Measurements from ENCODE around the gene SURF2.
A peak's percentile ranks its signal among the peaks of the same experiment; 100 is the strongest.

Gene SURF2

GRCh38 chr9:133344979-133345378 is 11.4 kb upstream of the SURF2 start:
- TF ChIP-seq POLR2A (IDR thresholded peaks at IDR 0.05; ENCODE audit: low read depth, low read length) = no peak
- no peak for FAIRE-seq
- no peak for DNase-seq (ENCODE audit: insufficient read length, low spot score)

- no peak for TF ChIP-seq POLR2A (IDR thresholded peaks at IDR 0.05; ENCODE audit: low read depth, low read length)
- FAIRE-seq = no peak
- DNase-seq (ENCODE audit: insufficient read length, low spot score) = no peak
Measured at GRCh38 chr9:133345596-133345995, 10.8 kb upstream of the SURF2 start.

- DNase-seq (ENCODE audit: insufficient read length, low spot score) = no peak
- FAIRE-seq = no peak
- TF ChIP-seq POLR2A (IDR thresholded peaks at IDR 0.05; ENCODE audit: low read depth, low read length) = no peak
Measured at GRCh38 chr9:133346021-133346785, 10.1 kb upstream of the SURF2 start.

GRCh38 chr9:133347515-133347984 is 8.8 kb upstream of the SURF2 start:
- no peak for TF ChIP-seq POLR2A (IDR thresholded peaks at IDR 0.05; ENCODE audit: low read depth, low read length)
- no peak for FAIRE-seq
- peak; percentile 74 for DNase-seq (ENCODE audit: insufficient read length, low spot score)

- TF ChIP-seq POLR2A (IDR thresholded peaks at IDR 0.05; ENCODE audit: low read depth, low read length) = peak; percentile 95
- peak; percentile 89 for DNase-seq (ENCODE audit: insufficient read length, low spot score)
- no peak for FAIRE-seq
Measured at GRCh38 chr9:133347985-133348717, 8.2 kb upstream of the SURF2 start, which contains the start of the genes MED22 and RPL7A. Gene MED22, minus strand, starts transcription at chr9:133348131. Its CDS starts 1,469 bp downstream, at chr9:133346662. Gene RPL7A, plus strand, starts transcription at chr9:133348218. Its CDS starts 26 bp downstream, at chr9:133348244.

GRCh38 chr9:133348718-133349573 is 7.4 kb upstream of the SURF2 start:
- FAIRE-seq = no peak
- DNase-seq (ENCODE audit: insufficient read length, low spot score) = no peak

GRCh38 chr9:133349965-133350616 is 6.3 kb upstream of the SURF2 start:
- no peak for DNase-seq (ENCODE audit: insufficient read length, low spot score)
- TF ChIP-seq POLR2A (IDR thresholded peaks at IDR 0.05; ENCODE audit: low read depth, low read length) = no peak
- no peak for FAIRE-seq

More at GRCh38 chr9:133348718-133349573, 7.4 kb upstream of the SURF2 start:
- TF ChIP-seq POLR2A (IDR thresholded peaks at IDR 0.05; ENCODE audit: low read depth, low read length) = no peak

GRCh38 chr9:133351526-133351907 is 4.8 kb upstream of the SURF2 start:
- TF ChIP-seq POLR2A (IDR thresholded peaks at IDR 0.05; ENCODE audit: low read depth, low read length) = no peak
- no peak for FAIRE-seq
- DNase-seq (ENCODE audit: insufficient read length, low spot score) = no peak

GRCh38 chr9:133351908-133352634 is 4.3 kb upstream of the SURF2 start:
- DNase-seq (ENCODE audit: insufficient read length, low spot score) (peak; percentile 58), FAIRE-seq (no peak)
- no peak for TF ChIP-seq POLR2A (IDR thresholded peaks at IDR 0.05; ENCODE audit: low read depth, low read length)

GRCh38 chr9:133352635-133353340 is 3.6 kb upstream of the SURF2 start:
- TF ChIP-seq POLR2A (IDR thresholded peaks at IDR 0.05; ENCODE audit: low read depth, low read length) = no peak
- DNase-seq (ENCODE audit: insufficient read length, low spot score) = no peak
- FAIRE-seq = no peak

GRCh38 chr9:133353548-133353947 is 2.8 kb upstream of the SURF2 start:
- FAIRE-seq = no peak
- no peak for TF ChIP-seq POLR2A (IDR thresholded peaks at IDR 0.05; ENCODE audit: low read depth, low read length)
- DNase-seq (ENCODE audit: insufficient read length, low spot score) = no peak

GRCh38 chr9:133354766-133355165 is 1.6 kb upstream of the SURF2 start:
- no peak for DNase-seq (ENCODE audit: insufficient read length, low spot score)
- FAIRE-seq = no peak
- TF ChIP-seq POLR2A (IDR thresholded peaks at IDR 0.05; ENCODE audit: low read depth, low read length) = no peak

Measured in H54 (cell line).